Tibial nerve (tissue), 4 donors: ENCODE results near the gene HRH1. TPM values are rescaled to one million over a fixed set of nuclear protein-coding genes. Genes with fewer than 3 reads are reported as not detected.
"Not testable (repeated sequence)": the region's sequence is repeated elsewhere in the genome, so short reads cannot be mapped to it uniquely, and the experiment has no call there.

Experiments used
- DNase-seq, 2 donors: peaks; one replicate each; pipeline ENCODE4 v3.0.0-alpha.2; 2019; ENCODE audit warnings: low spot score in 2 of 2
- H3K27ac ChIP-seq, 4 donors: fragments of 200-600 bp; sonication (generic) in 3 of 4; one replicate each; pipeline ENCODE4 v1.5.1; 2017 to 2019; ENCODE audit warnings: mild to moderate bottlenecking in 1 of 4
- H3K27me3 ChIP-seq, 2 donors: fragments of 200-600 bp; sonication (generic) in 1 of 2; one replicate each; pipeline versions ENCODE4 v1.5.1 to v1.6.0; 2017 to 2019
- H3K36me3 ChIP-seq, 3 donors: fragments of 200-600 bp; sonication (generic); one replicate each; pipeline ENCODE4 v1.5.1; 2018 to 2019
- H3K4me1 ChIP-seq, 4 donors: fragments of 200-600 bp; sonication (generic) in 3 of 4; one replicate each; pipeline ENCODE4 v1.5.1; 2017 to 2019
- H3K4me3 ChIP-seq, 4 donors: fragments of 200-600 bp; sonication (generic) in 3 of 4; one replicate each; pipeline ENCODE4 v1.5.1; 2017 to 2019; ENCODE audit warnings: mild to moderate bottlenecking in 1 of 4, moderate library complexity in 1 of 4
- H3K9me3 ChIP-seq, 4 donors: fragments of 200-600 bp; sonication (generic) in 3 of 4; one replicate each; pipeline ENCODE4 v1.5.1; 2017 to 2019
- CTCF ChIP-seq, 5 experiments: fragments of 200-600 bp in 3 of 5; fragments of 450-650 bp in 2 of 5; sonication (generic) in 3 of 5; IDR thresholded peaks; one replicate each; pipeline ENCODE4 v1.5.1; 2016 to 2019; ENCODE audit warnings: antibody characterized with exemption in 5 of 5, mild to moderate bottlenecking in 3 of 5, moderate library complexity in 2 of 5
- EP300 ChIP-seq, 2 donors: sonication (generic); formaldehyde crosslinking; IDR thresholded peaks; one replicate each; pipeline ENCODE4 v1.6.1; 2017; ENCODE audit warnings: antibody characterized with exemption in 2 of 2, mild to moderate bottlenecking in 1 of 2
- POLR2A ChIP-seq, 2 donors: fragments of 450-650 bp; IDR thresholded peaks; one replicate each; pipeline ENCODE4 v1.6.1; 2017; ENCODE audit warnings: antibody characterized with exemption in 2 of 2, mild to moderate bottlenecking in 2 of 2, moderate library complexity in 2 of 2
- WGBS, 2 donors: methylation state at CpG; one replicate each; pipeline ENCODE4 v1.1.5; 2018; 5-methylcytosine and 5-hydroxymethylcytosine counted together
- total RNA-seq, 4 donors: library from RNA; depleted of rRNA; stranded (reverse); fragments of >200 nt; gene quantifications; one replicate each; pipeline ENCODE4 v1.1.0, GENCODE V29; 2016

Gene HRH1
- total RNA-seq, 4 donors from 2014 or later = 13.8 to 20.3 (median 15.9) TPM

GRCh38 chr3:11250902-11251806 is 96.9 kb downstream of the HRH1 start:
- H3K27me3 ChIP-seq = no peaks in the 10 kb centered on the region
- no peaks in the 10 kb centered on the region for H3K36me3 ChIP-seq
- no peak for DNase-seq
- H3K27ac ChIP-seq = peak overlapping the region in 2 of 4 donors; percentile 58 to 64
- no peak overlapping the region for H3K4me3 ChIP-seq
- no peaks in the 10 kb centered on the region for H3K9me3 ChIP-seq
- H3K4me1 ChIP-seq = peaks cover 0 to 7% (median 0%) of the 10 kb centered on the region in 4 donors
- no peak for TF ChIP-seq POLR2A (IDR thresholded peaks at IDR 0.05)
- TF ChIP-seq EP300 (IDR thresholded peaks at IDR 0.05) = no peak
- no peak for TF ChIP-seq CTCF (IDR thresholded peaks at IDR 0.05)
- WGBS, 2 donors = 57 to 63% methylated on average over 10 of the region's 10 CpGs

- Histone ChIP-seq H3K9me3 (no peaks in the 10 kb centered on the region), H3K36me3 (no peaks in the 10 kb centered on the region), H3K27me3 (no peaks in the 10 kb centered on the region), H3K4me3 (no peak overlapping the region), H3K27ac (peak overlapping the region in 2 of 4 donors; percentile 58 to 64), H3K4me1 (peaks cover 0 to 7% (median 0%) of the 10 kb centered on the region in 4 donors)
- 52 to 66% methylated on average over 6 of the region's 6 CpGs for WGBS, 2 donors
- TF ChIP-seq POLR2A (IDR thresholded peaks at IDR 0.05) = no peak
- no peak for TF ChIP-seq EP300 (IDR thresholded peaks at IDR 0.05)
- no peak for TF ChIP-seq CTCF (IDR thresholded peaks at IDR 0.05)
- no peak for DNase-seq
These were observed 97.5 kb downstream of the HRH1 start for GRCh38 chr3:11251807-11252176.

- no peak for DNase-seq
- WGBS, 2 donors = 91 to 93% methylated on average over 6 of the region's 6 CpGs
- H3K9me3 ChIP-seq = no peaks in the 10 kb centered on the region
- H3K36me3 ChIP-seq = peaks cover 0 to 13% (median 0%) of the 10 kb centered on the region in 3 donors
- peaks cover 0 to 7% (median 0%) of the 10 kb centered on the region in 4 donors for H3K4me1 ChIP-seq
- TF ChIP-seq POLR2A (IDR thresholded peaks at IDR 0.05) (no peak), EP300 (IDR thresholded peaks at IDR 0.05) (no peak), CTCF (IDR thresholded peaks at IDR 0.05) (no peak)
- H3K4me3 ChIP-seq = no peak overlapping the region
- no peak overlapping the region for H3K27ac ChIP-seq
- H3K27me3 ChIP-seq = no peaks in the 10 kb centered on the region
These were observed 100.6 kb downstream of the HRH1 start for GRCh38 chr3:11254876-11255275.

GRCh38 chr3:11255537-11255936 is 101.2 kb downstream of the HRH1 start:
- not testable (repeated sequence) for H3K27ac ChIP-seq, H3K4me3 ChIP-seq, H3K4me1 ChIP-seq, DNase-seq, H3K27me3 ChIP-seq, H3K9me3 ChIP-seq
- 80 to 83% methylated on average over 5 of the region's 5 CpGs for WGBS, 2 donors
- H3K36me3 ChIP-seq = peaks cover 0 to 18% (median 0%) of the 10 kb centered on the region in 3 donors

- no peaks in the 10 kb centered on the region for H3K9me3 ChIP-seq
- H3K27me3 ChIP-seq = no peaks in the 10 kb centered on the region
- no peaks in the 10 kb centered on the region for H3K4me1 ChIP-seq
- 89 to 93% methylated on average over 11 of the region's 11 CpGs for WGBS, 2 donors
- H3K27ac ChIP-seq = no peak overlapping the region
- TF ChIP-seq CTCF (IDR thresholded peaks at IDR 0.05) (no peak), EP300 (IDR thresholded peaks at IDR 0.05) (no peak), POLR2A (IDR thresholded peaks at IDR 0.05) (no peak)
- peaks cover 0 to 24% (median 0%) of the 10 kb centered on the region in 3 donors for H3K36me3 ChIP-seq
- DNase-seq = no peak
- H3K4me3 ChIP-seq = no peak overlapping the region
These were observed 104.7 kb downstream of the HRH1 start for GRCh38 chr3:11258958-11259357.
